HFF-Myc (cell line): Measurements from ENCODE around the gene HLA-DRB1.

ENCODE experiments used
- DNase-seq: peaks from one replicate; pipeline ENCODE4 v3.0.0-alpha.2; 2011; ENCODE audit warnings: low read depth; ENCODE audit errors: extremely low read depth
- H3K4me3 ChIP-seq: replicated peaks from 2 replicates; pipeline ENCODE4 v1.5.1; 2011; ENCODE audit warnings: low read depth, mild to moderate bottlenecking, control low read depth, low read length
- TF ChIP-seq, protein P1 (sequence below): IDR thresholded peaks from 2 replicates; pipeline ENCODE4 v1.5.1; 2012; ENCODE audit warnings: mild to moderate bottlenecking, low read depth, low read length, control low read depth; ENCODE audit errors: missing control alignments

HLA-DRB1 gene

DNA sequence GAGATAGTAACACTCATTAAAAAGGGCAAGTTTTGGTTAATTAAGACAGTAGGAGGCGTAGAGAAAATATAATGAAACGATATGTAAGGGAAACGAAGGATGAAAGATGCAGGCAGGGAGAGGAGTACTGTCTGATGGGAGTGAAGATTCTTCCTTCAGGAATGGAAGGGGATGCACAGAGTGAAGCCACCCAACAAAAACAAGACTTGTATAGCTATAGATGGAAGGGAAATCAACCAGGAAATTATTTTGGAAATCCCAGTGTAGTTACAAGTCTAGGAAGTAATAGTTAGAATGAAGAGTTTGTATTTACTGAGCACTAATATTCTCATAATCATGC, 19.7 kb upstream of the HLA-DRB1 start:
- DNase-seq, result no peak
- no peak overlapping the region for H3K4me3 ChIP-seq
- TF ChIP-seq, protein P1, sequence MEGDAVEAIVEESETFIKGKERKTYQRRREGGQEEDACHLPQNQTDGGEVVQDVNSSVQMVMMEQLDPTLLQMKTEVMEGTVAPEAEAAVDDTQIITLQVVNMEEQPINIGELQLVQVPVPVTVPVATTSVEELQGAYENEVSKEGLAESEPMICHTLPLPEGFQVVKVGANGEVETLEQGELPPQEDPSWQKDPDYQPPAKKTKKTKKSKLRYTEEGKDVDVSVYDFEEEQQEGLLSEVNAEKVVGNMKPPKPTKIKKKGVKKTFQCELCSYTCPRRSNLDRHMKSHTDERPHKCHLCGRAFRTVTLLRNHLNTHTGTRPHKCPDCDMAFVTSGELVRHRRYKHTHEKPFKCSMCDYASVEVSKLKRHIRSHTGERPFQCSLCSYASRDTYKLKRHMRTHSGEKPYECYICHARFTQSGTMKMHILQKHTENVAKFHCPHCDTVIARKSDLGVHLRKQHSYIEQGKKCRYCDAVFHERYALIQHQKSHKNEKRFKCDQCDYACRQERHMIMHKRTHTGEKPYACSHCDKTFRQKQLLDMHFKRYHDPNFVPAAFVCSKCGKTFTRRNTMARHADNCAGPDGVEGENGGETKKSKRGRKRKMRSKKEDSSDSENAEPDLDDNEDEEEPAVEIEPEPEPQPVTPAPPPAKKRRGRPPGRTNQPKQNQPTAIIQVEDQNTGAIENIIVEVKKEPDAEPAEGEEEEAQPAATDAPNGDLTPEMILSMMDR, result no peak

DNA sequence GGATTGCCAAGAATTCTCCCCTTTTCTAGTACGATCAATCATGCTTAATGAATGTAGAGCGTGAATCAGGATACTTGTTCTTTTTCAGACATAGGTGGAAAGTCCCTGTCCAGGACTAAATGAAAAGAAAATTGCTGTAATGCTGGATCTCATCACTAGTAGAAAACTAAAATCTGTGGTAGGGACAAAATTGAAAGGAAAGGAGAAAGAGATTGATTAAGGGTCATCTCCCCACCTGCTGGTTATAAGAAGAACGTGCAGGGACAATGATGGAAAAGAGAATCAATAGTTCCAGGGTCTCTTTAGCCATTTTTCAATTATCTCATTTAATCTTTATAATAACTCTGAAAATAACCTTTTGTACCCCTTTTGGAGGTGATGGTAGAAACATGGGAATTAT, 18.7 kb upstream of the HLA-DRB1 start:
- DNase-seq, result no peak
- TF ChIP-seq, protein P1, result no peak
- H3K4me3 ChIP-seq, result no peak overlapping the region

DNA sequence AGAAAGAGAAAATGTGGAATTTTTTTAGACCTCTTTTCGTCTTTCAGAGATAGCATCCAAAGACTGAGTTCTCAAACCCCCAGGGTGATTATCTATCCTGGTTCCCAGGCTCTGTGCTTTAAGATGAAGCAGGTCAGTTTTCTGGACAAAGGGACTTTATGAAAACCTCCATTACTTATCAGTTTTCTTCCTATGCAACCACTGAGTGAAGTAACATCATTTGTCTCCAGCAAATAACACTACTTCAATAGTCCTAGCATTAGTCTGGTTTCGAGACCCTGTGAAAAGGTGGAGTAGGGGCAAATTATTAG, 18.3 kb upstream of the HLA-DRB1 start:
- no peak for DNase-seq
- H3K4me3 ChIP-seq, result no peak overlapping the region
- TF ChIP-seq, protein P1, result no peak

DNA sequence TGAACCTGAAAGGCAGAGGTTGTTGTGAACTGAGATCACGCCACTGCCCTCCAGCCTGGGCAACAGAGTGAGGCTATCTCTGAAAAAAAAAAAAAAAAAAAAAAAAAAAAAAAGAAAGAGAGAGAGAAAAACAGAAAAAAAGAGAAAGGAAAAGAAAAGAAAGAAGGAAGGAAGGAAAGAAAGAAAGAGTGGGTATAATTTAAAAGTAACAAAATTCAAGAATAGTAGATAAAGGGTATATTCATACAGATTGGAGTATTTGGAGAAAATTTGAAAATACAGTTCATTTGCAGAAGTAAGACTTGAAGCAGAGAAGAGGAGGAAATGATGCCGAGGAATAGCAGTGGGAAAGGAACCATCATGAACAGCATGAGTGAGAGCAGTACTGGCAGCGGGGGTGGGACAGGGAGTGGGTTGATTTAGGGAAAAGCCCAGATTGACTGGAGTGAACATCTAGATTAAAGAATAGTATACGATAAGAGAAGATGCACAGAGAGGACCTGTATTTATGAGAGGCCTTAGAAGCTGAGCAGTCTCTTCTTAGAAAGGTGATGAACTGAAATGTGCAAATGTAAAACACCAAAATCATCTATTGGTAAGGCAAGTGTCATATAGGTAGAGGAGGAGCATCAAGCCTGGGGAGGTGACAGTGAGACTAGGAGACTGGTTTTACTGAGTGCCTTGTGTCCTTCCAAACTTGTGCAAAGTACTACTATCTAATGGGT, 17.8 kb upstream of the HLA-DRB1 start:
- TF ChIP-seq, protein P1, result no peak
- no peak for DNase-seq
- no peak overlapping the region for H3K4me3 ChIP-seq

DNA sequence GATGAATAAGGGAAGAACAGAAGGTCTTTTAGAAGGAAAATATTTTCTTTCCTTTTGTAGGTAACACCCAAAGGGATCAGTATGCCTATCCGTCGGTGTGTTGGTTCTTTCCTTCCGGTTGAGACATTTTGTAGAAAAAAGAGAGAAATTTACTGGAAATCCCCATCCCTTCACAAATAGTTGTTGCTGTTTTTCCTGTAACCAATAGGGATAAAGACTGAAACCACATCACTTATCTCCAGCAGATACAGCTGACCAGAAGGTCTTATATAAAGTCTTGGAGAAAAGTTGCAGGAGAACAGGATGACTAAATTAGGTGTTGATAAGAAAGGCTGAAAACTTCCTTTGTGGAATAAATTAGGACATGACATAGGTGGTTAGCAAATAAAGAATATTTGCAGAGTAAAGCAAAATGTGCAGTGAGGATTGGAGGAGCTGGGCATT, 14.8 kb upstream of the HLA-DRB1 start:
- no peak for DNase-seq
- H3K4me3 ChIP-seq, result no peak overlapping the region
- TF ChIP-seq, protein P1, result no peak

DNA sequence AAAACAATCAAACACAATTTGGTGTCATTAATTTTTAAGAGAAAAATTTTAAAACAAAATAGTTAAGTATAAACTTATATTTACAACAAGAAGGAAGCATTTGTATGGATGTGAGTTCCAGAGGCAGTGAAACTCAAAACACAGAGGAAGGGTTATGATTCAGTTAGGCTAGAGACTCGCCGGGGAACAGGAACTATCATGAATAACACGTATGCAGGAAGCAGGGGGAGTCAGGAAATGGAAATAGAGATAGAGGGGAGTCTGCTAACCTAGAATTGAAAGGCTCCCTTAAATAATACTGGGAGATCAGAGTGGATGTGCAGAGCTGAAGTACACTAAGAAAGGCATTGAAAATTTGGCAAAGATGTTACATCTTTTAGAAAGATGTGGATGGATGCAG, 14.2 kb upstream of the HLA-DRB1 start:
- no peak overlapping the region for H3K4me3 ChIP-seq
- TF ChIP-seq, protein P1, result no peak

DNA sequence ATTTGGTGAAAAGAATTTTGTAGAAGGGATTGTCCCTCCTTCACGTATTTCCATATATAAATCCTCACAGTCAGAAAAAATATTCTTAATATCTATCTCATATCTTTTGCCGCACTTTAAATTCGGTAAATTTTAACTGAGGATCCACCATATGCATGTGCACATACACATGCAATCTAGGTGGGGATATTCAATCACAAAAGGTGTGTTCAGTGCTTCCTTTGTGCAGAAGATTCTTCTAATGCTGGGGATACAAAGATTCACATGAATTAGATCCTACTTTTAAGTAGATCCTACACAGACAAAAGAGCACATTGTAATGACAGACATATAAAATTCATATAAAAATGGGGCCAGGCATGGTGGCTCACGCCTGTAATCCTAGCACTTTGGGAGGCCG, 13.6 kb upstream of the HLA-DRB1 start:
- DNase-seq, result no peak
- TF ChIP-seq, protein P1, result no peak

More for the DNA sequence above, 14.2 kb upstream of the HLA-DRB1 start:
- DNase-seq, result no peak

More for the DNA sequence above, 13.6 kb upstream of the HLA-DRB1 start:
- H3K4me3 ChIP-seq, result no peak overlapping the region
